SK-N-SH (cell line): Measurements from ENCODE around the gene VWA3B. TPM values are rescaled to one million over a fixed set of nuclear protein-coding genes. Genes with fewer than 3 reads are reported as not detected.

Source experiments
- CTCF ChIA-PET: fragments of 300-600, 350-600 bp; formaldehyde crosslinking; extraction: SDS; loops from one replicate; lab custom pipeline; 2021; lab: Yijun Ruan, JAX
- POLR2A ChIA-PET: fragments of 350-600 bp; sonication (Branson Sonifier 250); formaldehyde crosslinking; extraction: SDS; loops from one replicate; lab custom pipeline; 2020; ENCODE audit warnings: antibody characterized with exemption, inconsistent platforms; lab: Yijun Ruan, JAX
- DNase-seq: peaks from one replicate; pipeline ENCODE4 v3.0.0; 2012
- H2AFZ ChIP-seq: fragments of 200-600 bp; sonication (generic); 2 replicates; pipeline ENCODE4 v1.8.1; 2016; ENCODE audit warnings: antibody characterized with exemption, mild to moderate bottlenecking, low read depth
- H3F3A ChIP-seq: fragments of 200-600 bp; sonication (generic); replicated peaks from 2 replicates; pipeline ENCODE3; 2016; ENCODE audit warnings: antibody characterized with exemption, mild to moderate bottlenecking; ENCODE audit not compliant: insufficient read depth
- H3K27ac ChIP-seq, 2 experiments: fragments of 200-500 bp in 1 of 2; fragments of 200-600 bp in 1 of 2; sonication (Bioruptor generic) in 1 of 2; sonication (generic), shearing (Covaris generic) in 1 of 2; 2 replicates each; pipeline versions ENCODE4 v1.5.1 to v1.6.1; 2014 to 2016; ENCODE audit warnings: low read depth in 2 of 2, inconsistent platforms in 1 of 2, low read length in 1 of 2, mild to moderate bottlenecking in 1 of 2, mixed read lengths in 1 of 2
- H3K27me3 ChIP-seq: fragments of 200-600 bp; sonication (generic), shearing (Covaris generic); 2 replicates; pipeline ENCODE4 v1.6.1; 2016; ENCODE audit warnings: mixed run types; ENCODE audit not compliant: insufficient read depth
- H3K36me3 ChIP-seq, 2 experiments: fragments of 200-500 bp in 1 of 2; fragments of 200-600 bp in 1 of 2; sonication (Bioruptor generic) in 1 of 2; sonication (generic) in 1 of 2; replicated peaks in 1 of 2; 2 replicates each; pipeline versions ENCODE3 to v1.5.1; 2014 to 2016; ENCODE audit warnings: low read length in 1 of 2, mild to moderate bottlenecking in 1 of 2; ENCODE audit not compliant: insufficient read depth in 2 of 2, control insufficient read depth in 1 of 2
- H3K4me1 ChIP-seq, 2 experiments: fragments of 200-500 bp in 1 of 2; fragments of 200-600 bp in 1 of 2; sonication (Bioruptor generic) in 1 of 2; sonication (generic), shearing (Covaris generic) in 1 of 2; 2 replicates each; pipeline versions ENCODE4 v1.5.1 to v1.6.1; 2014 to 2016; ENCODE audit warnings: low read depth in 1 of 2, low read length in 1 of 2, mixed run types in 1 of 2; ENCODE audit not compliant: insufficient read depth in 2 of 2, control insufficient read depth in 1 of 2
- H3K4me2 ChIP-seq: fragments of 200-600 bp; sonication (generic), shearing (Covaris generic); 2 replicates; pipeline ENCODE4 v1.6.1; 2017; ENCODE audit warnings: mixed run types
- H3K4me3 ChIP-seq, 2 experiments: fragments of 200-500 bp in 1 of 2; fragments of 200-600 bp in 1 of 2; sonication (Bioruptor generic) in 1 of 2; sonication (generic), shearing (Covaris generic) in 1 of 2; 2 replicates each; pipeline versions ENCODE4 v1.5.1 to v1.8.1; 2014 to 2016; ENCODE audit warnings: low read depth in 2 of 2, inconsistent platforms in 1 of 2, low read length in 1 of 2, mild to moderate bottlenecking in 1 of 2, mixed read lengths in 1 of 2, moderate library complexity in 1 of 2
- H3K79me2 ChIP-seq: fragments of 200-600 bp; sonication (generic); 2 replicates; pipeline ENCODE4 v1.8.1; 2017; ENCODE audit warnings: mild to moderate bottlenecking; ENCODE audit not compliant: insufficient read depth
- H3K9ac ChIP-seq: fragments of 200-600 bp; sonication (generic); 2 replicates; pipeline ENCODE4 v1.6.1; 2017; ENCODE audit warnings: mixed run types
- H3K9me2 ChIP-seq: fragments of 200-600 bp; sonication (generic); 2 replicates; pipeline ENCODE4 v1.6.1; 2017; ENCODE audit warnings: mixed run types
- H3K9me3 ChIP-seq: fragments of 200-600 bp; sonication (generic); 2 replicates; pipeline ENCODE4 v1.6.1; 2017; ENCODE audit warnings: mixed run types, mild to moderate bottlenecking, moderate library complexity
- H4K20me1 ChIP-seq: fragments of 200-600 bp; sonication (generic); 2 replicates; pipeline ENCODE4 v1.6.1; 2017; ENCODE audit warnings: mild to moderate bottlenecking, mixed run types; ENCODE audit not compliant: insufficient read depth
- CHD2 ChIP-seq: fragments of 150-350 bp; IDR thresholded peaks from 2 replicates; pipeline ENCODE4 v1.6.1; 2018; ENCODE audit warnings: low read length; ENCODE audit not compliant: partially characterized antibody
- EP300 ChIP-seq, 2 experiments: IDR thresholded peaks; 2 replicates each; pipeline versions ENCODE4 v1.4.0 to v1.6.1; 2012; ENCODE audit warnings: borderline replicate concordance in 1 of 2, low read depth in 1 of 2, low read length in 1 of 2
- EZH2phosphoT487 ChIP-seq: fragments of 200-600 bp; sonication (generic); IDR thresholded peaks from 2 replicates; pipeline ENCODE4 v1.6.1; 2017; ENCODE audit warnings: low read depth, mixed run types, mild to moderate bottlenecking, antibody characterized with exemption, moderate library complexity, borderline replicate concordance
- FOSL2 ChIP-seq: IDR thresholded peaks from 2 replicates; pipeline ENCODE4 v1.4.0; 2012; ENCODE audit warnings: low read depth, mild to moderate bottlenecking, moderate library complexity, borderline replicate concordance
- FOXJ3 ChIP-seq: sonication (generic); formaldehyde crosslinking; IDR thresholded peaks from 2 replicates; pipeline ENCODE4 v1.5.1; 2020; ENCODE audit warnings: mild to moderate bottlenecking, missing genetic modification reagents
- FOXM1 ChIP-seq: IDR thresholded peaks from 2 replicates; pipeline ENCODE4 v1.4.0; 2012; ENCODE audit warnings: low read depth, mild to moderate bottlenecking
- GABPA ChIP-seq: IDR thresholded peaks from 2 replicates; pipeline ENCODE4 v1.4.0; 2012; ENCODE audit warnings: low read depth, mild to moderate bottlenecking
- GATA2 ChIP-seq: sonication (generic); formaldehyde crosslinking; IDR thresholded peaks from 2 replicates; pipeline ENCODE4 v1.5.0; 2020; ENCODE audit warnings: mild to moderate bottlenecking, missing genetic modification reagents
- JUND ChIP-seq: IDR thresholded peaks from 2 replicates; pipeline ENCODE4 v1.4.0; 2012
- PBX3 ChIP-seq: IDR thresholded peaks from 2 replicates; pipeline ENCODE4; 2012
- RCOR1 ChIP-seq: fragments of 150-350 bp; IDR thresholded peaks from 2 replicates; pipeline ENCODE4 v1.6.1; 2017; ENCODE audit warnings: antibody characterized with exemption, low read length
- REST ChIP-seq: IDR thresholded peaks from 2 replicates; pipeline ENCODE4 v1.6.1; 2012; ENCODE audit warnings: mild to moderate bottlenecking, low read depth, low read length, moderate library complexity
- RFX5 ChIP-seq: IDR thresholded peaks from 2 replicates; pipeline ENCODE4 v1.6.1; 2012; ENCODE audit warnings: mild to moderate bottlenecking, improper control_type of control experiment, low read length
- RXRA ChIP-seq: IDR thresholded peaks from 2 replicates; pipeline ENCODE4 v1.4.0; 2012; ENCODE audit warnings: low read depth, mild to moderate bottlenecking, borderline replicate concordance
- SIN3A ChIP-seq: IDR thresholded peaks from 2 replicates; pipeline ENCODE4 v1.6.1; 2012; ENCODE audit warnings: low read depth, mild to moderate bottlenecking, low read length, moderate library complexity, borderline replicate concordance
- SMC3 ChIP-seq: IDR thresholded peaks from 2 replicates; pipeline ENCODE4 v1.6.1; 2012; ENCODE audit warnings: low read depth, low read length, improper control_type of control experiment
- TAF1 ChIP-seq: IDR thresholded peaks from 2 replicates; pipeline ENCODE4 v1.6.1; 2012; ENCODE audit warnings: low read depth, mild to moderate bottlenecking, low read length, moderate library complexity, borderline replicate concordance
- TCF12 ChIP-seq: IDR thresholded peaks from 2 replicates; pipeline ENCODE4 v1.4.0; 2012
- WGBS: methylation state at CpG from one replicate; pipeline ENCODE4 v1.1.6; 2017; ENCODE audit warnings: low lambda C conversion rate; 5-methylcytosine and 5-hydroxymethylcytosine counted together
- polyA plus RNA-seq, 3 experiments: library from polyadenylated mRNA; depleted of rRNA; stranded (reverse); fragments of >200 nt; gene quantifications; 2 replicates each; pipeline ENCODE4 v1.2.3, GENCODE V29; 2012
- TF ChIP-seq, protein P1 (sequence below): IDR thresholded peaks from 2 replicates; pipeline ENCODE4 v1.4.0; 2012; ENCODE audit warnings: low read depth
- TF ChIP-seq, protein P2 (sequence below): IDR thresholded peaks from 2 replicates; pipeline ENCODE4 v1.4.0; 2012; ENCODE audit warnings: low read depth, borderline replicate concordance

VWA3B gene
- polyA plus RNA-seq, 1 of the 3 experiments (the other 2 are of a cell fraction): not detected

DNA sequence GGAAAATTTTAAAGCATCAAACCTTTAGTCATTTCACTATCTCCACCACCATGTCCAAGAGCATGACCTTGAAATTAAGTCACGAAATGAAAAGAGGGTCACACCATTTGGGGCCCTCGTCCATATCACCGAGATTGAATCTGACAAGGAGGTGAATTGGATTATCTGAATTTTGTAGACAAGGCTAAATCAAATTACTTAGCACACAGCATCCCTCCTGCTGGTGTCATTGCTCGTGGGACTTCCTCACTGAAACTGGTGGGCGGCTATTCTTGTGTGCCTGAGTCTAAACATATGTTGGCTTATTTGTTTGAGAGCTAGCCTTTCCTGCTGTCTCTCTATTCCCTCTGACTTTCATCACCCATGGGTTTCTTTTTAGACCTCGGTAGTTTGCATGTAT lies 194.6 kb downstream of the VWA3B start:
- Histone ChIP-seq H3K27ac (no peak overlapping the region), H3K9ac (no peak overlapping the region), H3K4me2 (no peak overlapping the region), H3K27me3 (no peaks in the 10 kb centered on the region; the same call in 1 of the 2 replicates), H3K79me2 (no peaks in the 10 kb centered on the region), H4K20me1 (no peaks in the 10 kb centered on the region), H3K9me3 (no peaks in the 10 kb centered on the region), H3K4me3 (no peak overlapping the region), H3K9me2 (no peaks in the 10 kb centered on the region), H3F3A (no peaks in the 10 kb centered on the region), H3K4me1 (peaks cover 0 to 9% of the 10 kb centered on the region in 2 experiments; a peak in 1 of 4 replicates), H2AFZ (no peak overlapping the region), H3K36me3 (no peaks in the 10 kb centered on the region)
- peak; percentile 38 for DNase-seq
- 23% methylated on average over 6 of the region's 6 CpGs for WGBS
- ChIA-PET POLR2A (no interaction called here), CTCF (interaction anchor here (4.2 kb wide), 1 partner anchor 12 kb away, joined by 26 read pairs; no protein-coding TSS in a partner anchor)
- TF ChIP-seq GATA2 (CRISPR knock-in tag) (peak; percentile 54; the same call in 1 of the 2 replicates), EP300 (IDR thresholded peaks at IDR 0.05; ENCODE audit: borderline replicate concordance in 1 of 2, low read depth in 1 of 2, low read length in 1 of 2) (peak in 1 of 2 experiments; percentile 28; a peak in 1 of 4 replicates), PBX3 (no peak)

DNA sequence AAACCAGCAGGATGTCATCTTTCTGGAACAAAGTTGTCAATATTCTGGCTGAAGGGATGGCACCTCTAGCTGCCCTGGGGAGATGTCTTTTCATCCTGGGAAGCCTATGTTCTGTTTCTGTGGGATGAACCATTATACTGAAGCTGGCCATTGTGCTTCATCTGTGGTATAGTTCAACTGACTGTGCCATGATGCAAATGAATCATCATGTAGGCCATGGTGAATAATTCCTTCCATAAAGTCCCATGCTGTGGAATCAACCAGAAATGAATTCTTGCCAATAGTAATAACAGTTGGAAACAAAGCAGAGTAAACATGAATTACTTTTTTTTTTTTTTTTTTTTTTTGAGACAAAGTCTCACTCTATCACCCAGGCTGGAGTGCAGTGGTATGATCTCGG lies 195.1 kb downstream of the VWA3B start:
- TF ChIP-seq FOXJ3 (CRISPR knock-in tag): no peak
- TF ChIP-seq REST: no peak
- no peak for TF ChIP-seq EP300 (IDR thresholded peaks at IDR 0.05; ENCODE audit: borderline replicate concordance in 1 of 2, low read depth in 1 of 2, low read length in 1 of 2)
- TF ChIP-seq JUND: no peak
- no peak for TF ChIP-seq FOSL2
- no peak for TF ChIP-seq TCF12
- no peak for TF ChIP-seq PBX3
- TF ChIP-seq FOXM1: no peak
- no peak for TF ChIP-seq EZH2phosphoT487
- TF ChIP-seq, protein P1, sequence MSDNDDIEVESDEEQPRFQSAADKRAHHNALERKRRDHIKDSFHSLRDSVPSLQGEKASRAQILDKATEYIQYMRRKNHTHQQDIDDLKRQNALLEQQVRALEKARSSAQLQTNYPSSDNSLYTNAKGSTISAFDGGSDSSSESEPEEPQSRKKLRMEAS: no peak
- TF ChIP-seq TAF1: no peak
- no peak for TF ChIP-seq RCOR1
- TF ChIP-seq, protein P2, sequence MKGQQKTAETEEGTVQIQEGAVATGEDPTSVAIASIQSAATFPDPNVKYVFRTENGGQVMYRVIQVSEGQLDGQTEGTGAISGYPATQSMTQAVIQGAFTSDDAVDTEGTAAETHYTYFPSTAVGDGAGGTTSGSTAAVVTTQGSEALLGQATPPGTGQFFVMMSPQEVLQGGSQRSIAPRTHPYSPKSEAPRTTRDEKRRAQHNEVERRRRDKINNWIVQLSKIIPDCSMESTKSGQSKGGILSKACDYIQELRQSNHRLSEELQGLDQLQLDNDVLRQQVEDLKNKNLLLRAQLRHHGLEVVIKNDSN: no peak
- TF ChIP-seq RFX5: no peak
- no peak for TF ChIP-seq RXRA
- TF ChIP-seq CHD2: no peak
- TF ChIP-seq GABPA: no peak
- no peak for TF ChIP-seq GATA2 (CRISPR knock-in tag)
- TF ChIP-seq SIN3A: no peak
- no peak for TF ChIP-seq SMC3
- H3K4me3 ChIP-seq: no peak overlapping the region

More for the DNA sequence above, 195.1 kb downstream of the VWA3B start:
- H3K27ac ChIP-seq: no peak overlapping the region
- no peaks in the 10 kb centered on the region for H3K9me2 ChIP-seq
- no peak for DNase-seq
- H3F3A ChIP-seq: no peaks in the 10 kb centered on the region
- no peak overlapping the region for H3K4me2 ChIP-seq
- no peaks in the 10 kb centered on the region for H3K9me3 ChIP-seq
- H3K4me1 ChIP-seq: peaks cover 0 to 6% of the 10 kb centered on the region in 2 experiments; a peak in 1 of 4 replicates
- H4K20me1 ChIP-seq: no peaks in the 10 kb centered on the region
- no peak overlapping the region for H3K9ac ChIP-seq
- no peaks in the 10 kb centered on the region for H3K36me3 ChIP-seq
- no peaks in the 10 kb centered on the region; the same call in 1 of the 2 replicates for H3K27me3 ChIP-seq
- ChIA-PET CTCF (interaction anchor here (0.7 to 4.2 kb wide), 2 partner anchors 13 kb away, joined by 3 to 26 read pairs; no protein-coding TSS in a partner anchor), POLR2A (no interaction called here)
- WGBS: 62% methylated on average over 1 of the region's 1 CpG
- H3K79me2 ChIP-seq: no peaks in the 10 kb centered on the region
- H2AFZ ChIP-seq: no peak overlapping the region
